HTR-8/SVneo (cell line): ENCODE results near the gene GPR52.

ENCODE experiments used
- DNase-seq: peaks from one replicate; pipeline ENCODE4 v3.0.0; 2011; ENCODE audit warnings: low spot score, mixed read lengths; ENCODE audit not compliant: insufficient read length
- FAIRE-seq: peaks from 2 replicates; lab custom pipeline; 2011; peaks lifted over from hg19 to GRCh38; lab: Jason Lieb, UNC

The GPR52 gene

GRCh38 chr1:174451408-174451807 lies 3.6 kb downstream of the GPR52 start:
- FAIRE-seq (no peak), DNase-seq (no peak)

GRCh38 chr1:174465855-174466254 lies 18.1 kb downstream of the GPR52 start:
- FAIRE-seq (no peak), DNase-seq (no peak)

- DNase-seq = no peak
- no peak for FAIRE-seq
Measured at GRCh38 chr1:174466607-174467006, 18.8 kb downstream of the GPR52 start.

DNA sequence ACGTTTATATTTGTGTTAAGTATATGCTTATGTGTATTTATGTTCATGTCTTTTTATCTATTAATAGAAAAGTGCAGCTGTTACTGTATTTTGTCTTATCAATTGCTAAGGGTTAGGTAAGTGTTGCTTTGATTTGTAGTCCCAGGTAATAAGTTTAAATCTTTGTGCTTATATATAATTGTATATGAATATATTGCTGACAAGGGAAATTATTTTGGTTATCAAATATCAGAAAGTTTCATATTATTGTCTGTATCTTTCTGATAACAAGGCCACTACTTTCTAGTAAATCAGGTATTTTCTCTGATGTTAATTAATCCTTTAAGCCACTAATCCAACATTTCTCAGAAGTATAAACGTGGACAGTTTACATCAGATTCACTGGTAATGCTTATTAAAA lies 21.3 kb downstream of the GPR52 start:
- FAIRE-seq (no peak), DNase-seq (no peak)

- FAIRE-seq (no peak), DNase-seq (no peak)
Measured at GRCh38 chr1:174469687-174470086, 21.9 kb downstream of the GPR52 start.

DNA sequence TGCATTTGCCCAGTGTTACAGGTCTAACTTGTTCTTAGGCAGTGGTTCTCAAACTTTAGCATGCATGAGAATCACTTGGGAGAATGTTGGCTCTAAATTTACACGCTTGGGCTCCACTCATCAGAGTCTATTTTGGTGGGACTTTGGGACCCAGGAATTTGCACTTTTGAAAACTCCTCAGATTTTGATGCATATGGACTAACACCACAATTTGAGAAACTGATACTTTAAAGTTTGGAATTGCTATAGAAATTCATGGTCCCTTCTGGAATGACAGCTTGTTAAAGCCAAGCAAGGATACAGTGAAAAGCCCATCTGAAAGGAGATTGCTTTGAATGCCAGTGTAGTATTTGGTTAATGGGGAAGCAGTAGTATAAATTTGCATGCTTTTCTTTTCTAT lies 31.5 kb downstream of the GPR52 start:
- DNase-seq (no peak), FAIRE-seq (no peak)

- FAIRE-seq (no peak), DNase-seq (no peak)
Measured at GRCh38 chr1:174480324-174480723, 32.6 kb downstream of the GPR52 start.

DNA sequence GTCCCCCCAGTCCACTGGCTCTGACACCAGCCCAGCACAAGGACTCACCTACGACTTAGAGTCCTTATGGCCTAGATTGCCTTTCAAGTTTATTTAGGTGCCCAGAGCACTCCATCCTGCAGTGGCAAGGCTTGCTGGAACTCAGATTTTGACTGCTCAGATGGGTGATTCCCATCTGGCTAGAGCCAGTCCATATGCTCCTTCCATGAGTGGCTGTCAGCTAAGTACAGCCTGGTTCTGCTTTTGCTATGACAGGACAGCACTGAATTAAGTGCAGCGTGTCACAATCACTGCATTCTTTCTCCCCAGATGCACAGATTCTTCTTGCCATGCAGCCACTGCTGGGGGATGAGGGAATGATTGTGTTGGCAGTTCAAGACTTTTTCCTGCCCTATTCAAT lies 43.8 kb downstream of the GPR52 start:
- no peak for DNase-seq
- no peak for FAIRE-seq

DNA sequence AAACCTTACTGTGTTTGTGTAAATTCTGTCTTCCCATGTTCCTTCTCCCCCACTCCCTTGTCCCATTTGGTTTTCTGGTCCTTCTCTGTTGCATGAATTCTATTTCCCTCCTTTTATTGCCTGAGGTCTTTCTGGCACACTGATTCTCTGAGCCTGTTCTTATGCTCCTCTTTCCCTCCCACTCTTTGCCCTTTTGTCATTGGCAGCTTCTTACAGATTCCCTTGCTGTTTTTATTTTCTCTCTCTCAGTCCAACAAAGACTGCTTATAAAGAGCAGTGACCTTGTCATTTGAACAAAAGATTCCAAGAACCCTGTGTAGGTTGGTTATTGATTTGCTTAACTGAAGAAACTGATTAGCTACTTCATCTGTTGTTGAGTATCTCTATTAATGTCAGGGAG lies 49.7 kb downstream of the GPR52 start:
- FAIRE-seq = no peak
- no peak for DNase-seq
